Fibroblast of villous mesenchyme (primary cell): ENCODE data around the gene TBC1D20. TPM values are rescaled to one million over a fixed set of nuclear protein-coding genes. Genes with fewer than 3 reads are reported as not detected.

Source experiments
- DNase-seq: peaks from one replicate; pipeline ENCODE4 v3.0.0-alpha.2; 2010; ENCODE audit warnings: low read depth
- H3K4me3 ChIP-seq: 2 replicates; pipeline ENCODE4 v1.5.1; 2011; ENCODE audit warnings: low read depth, mild to moderate bottlenecking, low read length
- CTCF ChIP-seq: IDR thresholded peaks from 2 replicates; pipeline ENCODE4 v1.5.1; 2012; ENCODE audit warnings: low read depth, mild to moderate bottlenecking, low read length; ENCODE audit not compliant: insufficient read depth
- total RNA-seq: library from RNA; depleted of rRNA; stranded (reverse); fragments of >200 nt; gene quantifications from 2 replicates; pipeline ENCODE4 v1.2.3, GENCODE V29; 2012

The TBC1D20 gene
- total RNA-seq, 1 donor: 42.3 TPM

GRCh38 chr20:444862-445426 is 17.4 kb downstream of the TBC1D20 start:
- H3K4me3 ChIP-seq: no peak overlapping the region
- no peak for TF ChIP-seq CTCF
- DNase-seq: peak; percentile 74

- no peak for DNase-seq
Observed at GRCh38 chr20:444117-444516, 18.2 kb downstream of the TBC1D20 start.

GRCh38 chr20:443223-443775 is 19.0 kb downstream of the TBC1D20 start:
- H3K4me3 ChIP-seq: no peak overlapping the region
- no peak for DNase-seq
- TF ChIP-seq CTCF: no peak

More at GRCh38 chr20:444117-444516, 18.2 kb downstream of the TBC1D20 start:
- no peak overlapping the region for H3K4me3 ChIP-seq
- TF ChIP-seq CTCF: no peak

GRCh38 chr20:440636-441035 is 21.7 kb downstream of the TBC1D20 start:
- TF ChIP-seq CTCF: no peak
- DNase-seq: peak; percentile 32

GRCh38 chr20:440148-440547 is 22.2 kb downstream of the TBC1D20 start:
- no peak for DNase-seq
- no peak for TF ChIP-seq CTCF
- H3K4me3 ChIP-seq: no peak overlapping the region

More at GRCh38 chr20:440636-441035, 21.7 kb downstream of the TBC1D20 start:
- H3K4me3 ChIP-seq: no peak overlapping the region

- no peak for DNase-seq
- no peak for TF ChIP-seq CTCF
Observed at GRCh38 chr20:438571-439469, 23.5 kb downstream of the TBC1D20 start.

More at GRCh38 chr20:438571-439469, 23.5 kb downstream of the TBC1D20 start:
- H3K4me3 ChIP-seq: no peak overlapping the region
